HepG2 (cell line): ENCODE data around the gene TBX10. TPM values are rescaled to one million over a fixed set of nuclear protein-coding genes. Genes with fewer than 3 reads are reported as not detected.
"Not testable (repeated sequence)": the region's sequence is repeated elsewhere in the genome, so short reads cannot be mapped to it uniquely, and the experiment has no call there.

ENCODE experiments used
- ATAC-seq: fragments of 200-7000 bp; cut with Tn5 transposase; 3 replicates; pipeline ENCODE4 v1.9.1; 2020; ENCODE audit warnings: mild to moderate bottlenecking, moderate library complexity
- BruUV-seq: library from RNA; stranded (reverse); fragments of 400-500 nt; replicated peaks from 2 replicates; lab custom pipeline; 2021; lab: Mats Ljungman, UMichigan
- CTCF ChIA-PET: fragments of 300-600 bp; formaldehyde crosslinking; extraction: SDS; loops from one replicate; lab custom pipeline; 2021; ENCODE audit warnings: low total read pairs, inconsistent platforms, low intra/inter-chr PET ratio; lab: Yijun Ruan, JAX
- POLR2A ChIA-PET: fragments of 350-600 bp; sonication (Branson Sonifier 250); formaldehyde crosslinking; loops from one replicate; lab custom pipeline; 2020; ENCODE audit warnings: antibody characterized with exemption, inconsistent platforms; lab: Yijun Ruan, JAX
- DNase-seq: peaks from one replicate; pipeline ENCODE4 v3.0.0-alpha.2; 2015; ENCODE audit warnings: low spot score
- FAIRE-seq: peaks from 3 replicates; lab custom pipeline; 2011; peaks lifted over from hg19 to GRCh38; lab: Jason Lieb, UNC
- H2AFZ ChIP-seq: one replicate; pipeline ENCODE4 v1.6.1; 2011; ENCODE audit warnings: low read length, inconsistent platforms
- H3K27ac ChIP-seq: fragments of 300-600 bp; 3 replicates; pipeline ENCODE4 v1.8.0; 2011; ENCODE audit warnings: mixed run types, mild to moderate bottlenecking, mixed read lengths, low read length, inconsistent platforms; ENCODE audit not compliant: insufficient read depth; ENCODE audit errors: extremely low read length
- H3K27me3 ChIP-seq, 2 experiments: fragments of 200-600 bp in 1 of 2; 2 replicates in 1 of 2; 3 replicates in 1 of 2; pipeline versions ENCODE4 v1.6.0 to v1.8.0; 2011; ENCODE audit warnings: low read length in 2 of 2, mild to moderate bottlenecking in 2 of 2, moderate library complexity in 2 of 2, inconsistent platforms in 1 of 2; ENCODE audit not compliant: insufficient read depth in 2 of 2, control insufficient read depth in 1 of 2
- H3K36me3 ChIP-seq, 2 experiments: fragments of 200-600 bp in 1 of 2; replicated peaks in 1 of 2; 2 replicates in 1 of 2; 3 replicates in 1 of 2; pipeline versions ENCODE4 v1.5.1 to v1.8.0; 2011; ENCODE audit warnings: low read length in 2 of 2, inconsistent platforms in 1 of 2; ENCODE audit not compliant: insufficient read depth in 2 of 2, control insufficient read depth in 1 of 2
- H3K4me1 ChIP-seq: 2 replicates; pipeline ENCODE4 v1.5.1; 2012; ENCODE audit warnings: low read length, inconsistent platforms; ENCODE audit not compliant: insufficient read depth
- H3K4me2 ChIP-seq: 2 replicates; pipeline ENCODE4 v1.6.0; 2011; ENCODE audit warnings: low read depth, low read length, inconsistent platforms
- H3K4me3 ChIP-seq, 3 experiments: fragments of 200-600 bp in 1 of 3; sonication (generic), shearing (Covaris generic) in 1 of 3; replicated peaks in 1 of 3; 2 replicates each; pipeline ENCODE4 v1.5.1; 2011 to 2016; ENCODE audit warnings: low read length in 3 of 3, inconsistent platforms in 2 of 3, low read depth in 2 of 3, mild to moderate bottlenecking in 2 of 3, control low read depth in 1 of 3, mixed read lengths in 1 of 3; ENCODE audit not compliant: insufficient read depth in 1 of 3
- H3K79me2 ChIP-seq: one replicate; pipeline ENCODE4 v1.6.1; 2011; ENCODE audit warnings: low read length, inconsistent platforms; ENCODE audit not compliant: insufficient read depth
- H3K9ac ChIP-seq: 2 replicates; pipeline ENCODE4 v1.6.0; 2011; ENCODE audit warnings: mild to moderate bottlenecking, low read depth, low read length, inconsistent platforms; ENCODE audit not compliant: insufficient read depth
- H3K9me3 ChIP-seq: 2 replicates; pipeline ENCODE4 v1.5.1; 2012; ENCODE audit warnings: mild to moderate bottlenecking, low read length
- H4K20me1 ChIP-seq: 2 replicates; pipeline ENCODE4 v1.6.0; 2011; ENCODE audit warnings: inconsistent platforms, mild to moderate bottlenecking, low read length, moderate library complexity; ENCODE audit not compliant: insufficient read depth
- CEBPG ChIP-seq: IDR thresholded peaks from 2 replicates; pipeline ENCODE4 v1.6.1; 2016
- LCORL ChIP-seq, 2 experiments: fragments of 450-650 bp in 1 of 2; sonication (generic) in 1 of 2; formaldehyde crosslinking in 1 of 2; IDR thresholded peaks; 2 replicates each; pipeline versions ENCODE4 v1.5.0 to v1.6.1; 2017 to 2020; ENCODE audit warnings: antibody characterized with exemption in 1 of 2, missing genetic modification reagents in 1 of 2
- NFYB ChIP-seq: sonication (generic); formaldehyde crosslinking; IDR thresholded peaks from 2 replicates; pipeline ENCODE4 v1.4.0; 2020; ENCODE audit warnings: missing genetic modification reagents
- PATZ1 ChIP-seq: sonication (generic); formaldehyde crosslinking; IDR thresholded peaks from 2 replicates; pipeline ENCODE4 v1.4.0; 2020; ENCODE audit warnings: missing genetic modification reagents
- SOX6 ChIP-seq, 2 experiments: fragments of 450-650 bp in 1 of 2; sonication (generic) in 1 of 2; formaldehyde crosslinking in 1 of 2; IDR thresholded peaks; 2 replicates each; pipeline versions ENCODE4 v1.4.0 to v1.6.1; 2017 to 2020; ENCODE audit warnings: antibody characterized with exemption in 1 of 2, mild to moderate bottlenecking in 1 of 2, missing genetic modification reagents in 1 of 2
- ZFX ChIP-seq: sonication (generic); formaldehyde crosslinking; IDR thresholded peaks from 2 replicates; pipeline ENCODE4 v1.4.0; 2020; ENCODE audit warnings: mild to moderate bottlenecking, low read depth, missing genetic modification reagents, moderate library complexity
- ZNF652 ChIP-seq: IDR thresholded peaks from 2 replicates; pipeline ENCODE4 v1.6.1; 2016; ENCODE audit warnings: low read depth, borderline replicate concordance
- WGBS: methylation state at CpG from one replicate; pipeline ENCODE4 v1.1.6; 2017; ENCODE audit warnings: low lambda C conversion rate; 5-methylcytosine and 5-hydroxymethylcytosine counted together
- in situ Hi-C: cut with HindIII; loops from 2 replicates; pipeline ENCODE4 v1.10.0; 2017; ENCODE audit warnings: low pct_unique_long_range_greater_than_20kb; ENCODE audit not compliant: extremely low pct_ligation_motif_present
- intact Hi-C: fragments of 100-400 bp; cut with micrococcal nuclease; formaldehyde crosslinking; loops from one replicate; pipeline ENCODE4 v1.10.0; 2022; ENCODE audit not compliant: unreplicated experiment
- polyA plus RNA-seq, 8 experiments: library from polyadenylated mRNA; depleted of rRNA in 3 of 8; stranded (reverse) in 7 of 8; unstranded in 1 of 8; fragments of >200 nt; fragmentation: Illumina TruSeq in 4 of 8; extraction: Trizol in 4 of 8; gene quantifications; 2 replicates each; pipeline versions ENCODE4 v1.2.1 to v1.2.3, GENCODE V29; 2011 to 2016; ENCODE audit warnings: low read depth in 4 of 8, missing spikeins in 1 of 8, mixed read lengths in 1 of 8; ENCODE audit not compliant: insufficient read depth in 1 of 8
- total RNA-seq, 5 experiments: library from RNA; depleted of rRNA; stranded (reverse); fragments of >200 nt; fragmentation: Illumina TruSeq; extraction: Trizol; gene quantifications; 2 replicates each; pipeline ENCODE4 v1.2.3, GENCODE V29; 2016; ENCODE audit warnings: low read depth in 1 of 5
- TF ChIP-seq, protein P1 (sequence below): sonication (generic); formaldehyde crosslinking; IDR thresholded peaks from 2 replicates; pipeline ENCODE4 v1.5.1; 2020; ENCODE audit warnings: mild to moderate bottlenecking, missing genetic modification reagents, moderate library complexity

TBX10 gene
- total and polyA plus RNA-seq, 2 of the 13 experiments (the other 11 are each of a cell fraction or from before 2014, with no cell fraction given): 0.27 to 1.7 TPM

GRCh38 chr11:67622905-67623304, 16.7 kb downstream of the TBX10 start (continued):
- TF ChIP-seq, protein P1, sequence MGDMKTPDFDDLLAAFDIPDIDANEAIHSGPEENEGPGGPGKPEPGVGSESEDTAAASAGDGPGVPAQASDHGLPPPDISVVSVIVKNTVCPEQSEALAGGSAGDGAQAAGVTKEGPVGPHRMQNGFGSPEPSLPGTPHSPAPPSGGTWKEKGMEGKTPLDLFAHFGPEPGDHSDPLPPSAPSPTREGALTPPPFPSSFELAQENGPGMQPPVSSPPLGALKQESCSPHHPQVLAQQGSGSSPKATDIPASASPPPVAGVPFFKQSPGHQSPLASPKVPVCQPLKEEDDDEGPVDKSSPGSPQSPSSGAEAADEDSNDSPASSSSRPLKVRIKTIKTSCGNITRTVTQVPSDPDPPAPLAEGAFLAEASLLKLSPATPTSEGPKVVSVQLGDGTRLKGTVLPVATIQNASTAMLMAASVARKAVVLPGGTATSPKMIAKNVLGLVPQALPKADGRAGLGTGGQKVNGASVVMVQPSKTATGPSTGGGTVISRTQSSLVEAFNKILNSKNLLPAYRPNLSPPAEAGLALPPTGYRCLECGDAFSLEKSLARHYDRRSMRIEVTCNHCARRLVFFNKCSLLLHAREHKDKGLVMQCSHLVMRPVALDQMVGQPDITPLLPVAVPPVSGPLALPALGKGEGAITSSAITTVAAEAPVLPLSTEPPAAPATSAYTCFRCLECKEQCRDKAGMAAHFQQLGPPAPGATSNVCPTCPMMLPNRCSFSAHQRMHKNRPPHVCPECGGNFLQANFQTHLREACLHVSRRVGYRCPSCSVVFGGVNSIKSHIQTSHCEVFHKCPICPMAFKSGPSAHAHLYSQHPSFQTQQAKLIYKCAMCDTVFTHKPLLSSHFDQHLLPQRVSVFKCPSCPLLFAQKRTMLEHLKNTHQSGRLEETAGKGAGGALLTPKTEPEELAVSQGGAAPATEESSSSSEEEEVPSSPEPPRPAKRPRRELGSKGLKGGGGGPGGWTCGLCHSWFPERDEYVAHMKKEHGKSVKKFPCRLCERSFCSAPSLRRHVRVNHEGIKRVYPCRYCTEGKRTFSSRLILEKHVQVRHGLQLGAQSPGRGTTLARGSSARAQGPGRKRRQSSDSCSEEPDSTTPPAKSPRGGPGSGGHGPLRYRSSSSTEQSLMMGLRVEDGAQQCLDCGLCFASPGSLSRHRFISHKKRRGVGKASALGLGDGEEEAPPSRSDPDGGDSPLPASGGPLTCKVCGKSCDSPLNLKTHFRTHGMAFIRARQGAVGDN (CRISPR knock-in tag): peak; percentile 49
- not testable (repeated sequence) for TF ChIP-seq SOX6 (IDR thresholded peaks at IDR 0.05); LCORL (CRISPR knock-in tag; IDR thresholded peaks at IDR 0.05)
- TF ChIP-seq SOX6 (CRISPR knock-in tag; IDR thresholded peaks at IDR 0.05) (0 out of 2 replicates have a peak, but pooled peaks have one; percentile 26), ZNF652 (CRISPR knock-in tag) (peak; percentile 50; the same call in 1 of the 2 replicates), NFYB (CRISPR knock-in tag) (peak; percentile 66), ZFX (CRISPR knock-in tag) (peak; percentile 31; the same call in 1 of the 2 replicates), PATZ1 (CRISPR knock-in tag) (peak; percentile 36; the same call in 1 of the 2 replicates), CEBPG (CRISPR knock-in tag) (peak; percentile 50; the same call in 1 of the 2 replicates), LCORL (IDR thresholded peaks at IDR 0.05) (peak; percentile 42; the same call in 1 of the 2 replicates)

DNA sequence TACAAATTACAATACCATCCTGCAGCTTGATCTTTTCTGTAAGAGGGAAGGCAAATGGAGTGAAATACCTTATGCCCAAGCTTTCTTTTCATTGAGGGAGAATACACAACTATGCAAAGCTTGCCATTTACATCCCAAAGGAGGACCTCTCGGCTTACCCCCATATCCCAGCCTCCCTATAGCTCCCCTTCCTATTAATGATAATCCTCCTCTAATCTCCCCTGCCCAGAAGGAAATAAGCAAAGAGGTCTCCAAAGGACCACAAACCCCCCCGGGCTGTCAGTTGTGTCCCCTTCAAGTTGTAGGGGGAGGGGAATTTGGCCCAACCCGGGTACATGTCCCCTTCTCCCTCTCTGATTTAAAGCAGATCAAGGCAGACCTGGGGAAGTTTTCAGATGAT, 17.6 kb downstream of the TBX10 start:
- H3K36me3 ChIP-seq, FAIRE-seq, H3K4me3 ChIP-seq, H3K27ac ChIP-seq, H3K9me3 ChIP-seq, ATAC-seq, BruUV-seq, H3K4me2 ChIP-seq, H3K9ac ChIP-seq, intact Hi-C loops, CTCF ChIA-PET, H2AFZ ChIP-seq, in situ Hi-C loops, POLR2A ChIA-PET, DNase-seq, H3K27me3 ChIP-seq, H3K79me2 ChIP-seq, H4K20me1 ChIP-seq: not testable (repeated sequence)
- peaks cover 32% of the 10 kb centered on the region for H3K4me1 ChIP-seq
- 98% methylated on average over 3 of the region's 3 CpGs for WGBS

- WGBS: 85% methylated on average over 8 of the region's 13 CpGs
- H3K27ac ChIP-seq, H3K27me3 ChIP-seq, intact Hi-C loops, in situ Hi-C loops, H4K20me1 ChIP-seq, H3K36me3 ChIP-seq, H3K79me2 ChIP-seq, BruUV-seq, H3K9me3 ChIP-seq, H2AFZ ChIP-seq, CTCF ChIA-PET, DNase-seq, FAIRE-seq, H3K4me2 ChIP-seq, H3K4me3 ChIP-seq, H3K9ac ChIP-seq, ATAC-seq: not testable (repeated sequence)
- peaks cover 45% of the 10 kb centered on the region for H3K4me1 ChIP-seq
- POLR2A ChIA-PET: interaction anchor here (2.2 kb wide), 1 partner anchor 10 kb away, joined by 6 read pairs; no protein-coding TSS in a partner anchor
Measured at GRCh38 chr11:67620621-67621020, 18.9 kb downstream of the TBX10 start.
